ENCODE results near the gene MPND.

The MPND gene

GRCh38 chr19:4352701-4353121 lies 9.3 kb downstream of the MPND start:
- ChIA-PET POLR2A (interaction anchor here (0.6 to 1.8 kb wide), 6 partner anchors 8 to 1632 kb away, joined by 3 to 28 read pairs (median 4); partner anchors contain the start of gene MPND), CTCF (interaction anchor here (0.6 to 5.0 kb wide), 38 partner anchors 8 to 1037 kb away, joined by 3 to 92 read pairs (median 4); partner anchors contain the start of genes CHAF1A, MPND, SH3GL1 and YJU2)
- H3K36me3 ChIP-seq (ENCODE audit: control insufficient read depth in 2 of 2, insufficient read depth in 1 of 2, low read length in 2 of 2) = peaks cover 10 to 25% of the 10 kb centered on the region in 2 experiments; a peak in 2 of 3 replicates
- no peak overlapping the region for H3K27ac ChIP-seq (ENCODE audit: extremely low read depth, low read depth, low read length)
- no peak overlapping the region for H3K4me3 ChIP-seq (ENCODE audit: low read depth, low read length)
- H3K9me3 ChIP-seq (ENCODE audit: control insufficient read depth, insufficient read depth, low read depth, low read length) = no peaks in the 10 kb centered on the region
- H3K4me1 ChIP-seq (ENCODE audit: control insufficient read depth, insufficient read depth, low read length) = no peaks in the 10 kb centered on the region
- TF ChIP-seq BCL11B (tag by site-specific recombination; IDR thresholded peaks at IDR 0.05; ENCODE audit: low read depth) (peak; percentile 47; the same call in 1 of the 2 replicates), KLF8 (tag by site-specific recombination; IDR thresholded peaks at IDR 0.05) (no peak; the same call in 1 of the 2 replicates), ZNF600 (tag by site-specific recombination; IDR thresholded peaks at IDR 0.05) (peak; percentile 36; the same call in 1 of the 2 replicates), ZNF350 (tag by site-specific recombination; IDR thresholded peaks at IDR 0.05) (no peak), ZBTB7A (tag by site-specific recombination; IDR thresholded peaks at IDR 0.05; ENCODE audit: low read depth) (peak; percentile 9; the same call in 1 of the 2 replicates), ZNF266 (tag by site-specific recombination; IDR thresholded peaks at IDR 0.05; ENCODE audit: low read depth) (no peak), HOXD13 (CRISPR knock-in tag; IDR thresholded peaks at IDR 0.05; ENCODE audit: borderline replicate concordance) (no peak), OSR2 (tag by site-specific recombination; IDR thresholded peaks at IDR 0.05) (no peak), ZNF558 (tag by site-specific recombination; IDR thresholded peaks at IDR 0.05) (no peak), ZNF660 (tag by site-specific recombination; IDR thresholded peaks at IDR 0.05) (no peak), ZNF571 (tag by site-specific recombination; IDR thresholded peaks at IDR 0.05) (no peak), ZNF792 (tag by site-specific recombination; IDR thresholded peaks at IDR 0.05) (no peak), KLF7 (tag by site-specific recombination; IDR thresholded peaks at IDR 0.05; ENCODE audit: borderline replicate concordance) (no peak), PATZ1 (tag by site-specific recombination; IDR thresholded peaks at IDR 0.05) (peak; percentile 89), HOXA7 (CRISPR knock-in tag; IDR thresholded peaks at IDR 0.05; ENCODE audit: borderline replicate concordance) (no peak), GLI2 (tag by site-specific recombination; IDR thresholded peaks at IDR 0.05; ENCODE audit: borderline replicate concordance, low read depth) (no peak), PRDM2 (tag by site-specific recombination; IDR thresholded peaks at IDR 0.05; ENCODE audit: borderline replicate concordance) (no peak)
- TF ChIP-seq, protein P1, sequence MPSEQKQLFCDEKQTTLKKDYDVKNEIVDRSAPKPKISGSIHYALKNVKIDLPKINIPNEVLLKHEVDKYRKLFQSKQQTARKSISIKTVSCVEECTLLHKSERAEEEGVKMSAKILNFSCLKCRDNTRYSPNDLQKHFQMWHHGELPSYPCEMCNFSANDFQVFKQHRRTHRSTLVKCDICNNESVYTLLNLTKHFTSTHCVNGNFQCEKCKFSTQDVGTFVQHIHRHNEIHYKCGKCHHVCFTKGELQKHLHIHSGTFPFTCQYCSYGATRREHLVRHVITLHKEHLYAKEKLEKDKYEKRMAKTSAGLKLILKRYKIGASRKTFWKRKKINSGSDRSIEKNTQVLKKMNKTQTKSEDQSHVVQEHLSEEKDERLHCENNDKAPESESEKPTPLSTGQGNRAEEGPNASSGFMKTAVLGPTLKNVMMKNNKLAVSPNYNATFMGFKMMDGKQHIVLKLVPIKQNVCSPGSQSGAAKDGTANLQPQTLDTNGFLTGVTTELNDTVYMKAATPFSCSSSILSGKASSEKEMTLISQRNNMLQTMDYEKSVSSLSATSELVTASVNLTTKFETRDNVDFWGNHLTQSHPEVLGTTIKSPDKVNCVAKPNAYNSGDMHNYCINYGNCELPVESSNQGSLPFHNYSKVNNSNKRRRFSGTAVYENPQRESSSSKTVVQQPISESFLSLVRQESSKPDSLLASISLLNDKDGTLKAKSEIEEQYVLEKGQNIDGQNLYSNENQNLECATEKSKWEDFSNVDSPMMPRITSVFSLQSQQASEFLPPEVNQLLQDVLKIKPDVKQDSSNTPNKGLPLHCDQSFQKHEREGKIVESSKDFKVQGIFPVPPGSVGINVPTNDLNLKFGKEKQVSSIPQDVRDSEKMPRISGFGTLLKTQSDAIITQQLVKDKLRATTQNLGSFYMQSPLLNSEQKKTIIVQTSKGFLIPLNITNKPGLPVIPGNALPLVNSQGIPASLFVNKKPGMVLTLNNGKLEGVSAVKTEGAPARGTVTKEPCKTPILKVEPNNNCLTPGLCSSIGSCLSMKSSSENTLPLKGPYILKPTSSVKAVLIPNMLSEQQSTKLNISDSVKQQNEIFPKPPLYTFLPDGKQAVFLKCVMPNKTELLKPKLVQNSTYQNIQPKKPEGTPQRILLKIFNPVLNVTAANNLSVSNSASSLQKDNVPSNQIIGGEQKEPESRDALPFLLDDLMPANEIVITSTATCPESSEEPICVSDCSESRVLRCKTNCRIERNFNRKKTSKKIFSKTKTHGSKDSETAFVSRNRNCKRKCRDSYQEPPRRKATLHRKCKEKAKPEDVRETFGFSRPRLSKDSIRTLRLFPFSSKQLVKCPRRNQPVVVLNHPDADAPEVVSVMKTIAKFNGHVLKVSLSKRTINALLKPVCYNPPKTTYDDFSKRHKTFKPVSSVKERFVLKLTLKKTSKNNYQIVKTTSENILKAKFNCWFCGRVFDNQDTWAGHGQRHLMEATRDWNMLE (tag by site-specific recombination; conservative IDR thresholded peaks at IDR 0.05; ENCODE audit: low read depth) = no peak
- TF ChIP-seq, protein P2, sequence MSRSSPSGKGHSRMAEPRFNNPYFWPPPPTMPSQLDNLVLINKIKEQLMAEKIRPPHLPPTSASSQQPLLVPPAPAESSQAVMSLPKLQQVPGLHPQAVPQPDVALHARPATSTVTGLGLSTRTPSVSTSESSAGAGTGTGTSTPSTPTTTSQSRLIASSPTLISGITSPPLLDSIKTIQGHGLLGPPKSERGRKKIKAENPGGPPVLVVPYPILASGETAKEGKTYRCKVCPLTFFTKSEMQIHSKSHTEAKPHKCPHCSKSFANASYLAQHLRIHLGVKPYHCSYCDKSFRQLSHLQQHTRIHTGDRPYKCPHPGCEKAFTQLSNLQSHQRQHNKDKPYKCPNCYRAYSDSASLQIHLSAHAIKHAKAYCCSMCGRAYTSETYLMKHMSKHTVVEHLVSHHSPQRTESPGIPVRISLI (tag by site-specific recombination; IDR thresholded peaks at IDR 0.05) = no peak
- TF ChIP-seq, protein P3, sequence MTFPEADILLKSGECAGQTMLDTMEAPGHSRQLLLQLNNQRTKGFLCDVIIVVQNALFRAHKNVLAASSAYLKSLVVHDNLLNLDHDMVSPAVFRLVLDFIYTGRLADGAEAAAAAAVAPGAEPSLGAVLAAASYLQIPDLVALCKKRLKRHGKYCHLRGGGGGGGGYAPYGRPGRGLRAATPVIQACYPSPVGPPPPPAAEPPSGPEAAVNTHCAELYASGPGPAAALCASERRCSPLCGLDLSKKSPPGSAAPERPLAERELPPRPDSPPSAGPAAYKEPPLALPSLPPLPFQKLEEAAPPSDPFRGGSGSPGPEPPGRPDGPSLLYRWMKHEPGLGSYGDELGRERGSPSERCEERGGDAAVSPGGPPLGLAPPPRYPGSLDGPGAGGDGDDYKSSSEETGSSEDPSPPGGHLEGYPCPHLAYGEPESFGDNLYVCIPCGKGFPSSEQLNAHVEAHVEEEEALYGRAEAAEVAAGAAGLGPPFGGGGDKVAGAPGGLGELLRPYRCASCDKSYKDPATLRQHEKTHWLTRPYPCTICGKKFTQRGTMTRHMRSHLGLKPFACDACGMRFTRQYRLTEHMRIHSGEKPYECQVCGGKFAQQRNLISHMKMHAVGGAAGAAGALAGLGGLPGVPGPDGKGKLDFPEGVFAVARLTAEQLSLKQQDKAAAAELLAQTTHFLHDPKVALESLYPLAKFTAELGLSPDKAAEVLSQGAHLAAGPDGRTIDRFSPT (tag by site-specific recombination; IDR thresholded peaks at IDR 0.05) = no peak

Measured in HEK293 (cell line).